ENCODE data around the gene CD101. TPM values are rescaled to one million over a fixed set of nuclear protein-coding genes. Genes with fewer than 3 reads are reported as not detected.

Gene CD101
- polyA plus RNA-seq, 3 donors, result 1.1 to 1.3 TPM; not detected in 1

DNA sequence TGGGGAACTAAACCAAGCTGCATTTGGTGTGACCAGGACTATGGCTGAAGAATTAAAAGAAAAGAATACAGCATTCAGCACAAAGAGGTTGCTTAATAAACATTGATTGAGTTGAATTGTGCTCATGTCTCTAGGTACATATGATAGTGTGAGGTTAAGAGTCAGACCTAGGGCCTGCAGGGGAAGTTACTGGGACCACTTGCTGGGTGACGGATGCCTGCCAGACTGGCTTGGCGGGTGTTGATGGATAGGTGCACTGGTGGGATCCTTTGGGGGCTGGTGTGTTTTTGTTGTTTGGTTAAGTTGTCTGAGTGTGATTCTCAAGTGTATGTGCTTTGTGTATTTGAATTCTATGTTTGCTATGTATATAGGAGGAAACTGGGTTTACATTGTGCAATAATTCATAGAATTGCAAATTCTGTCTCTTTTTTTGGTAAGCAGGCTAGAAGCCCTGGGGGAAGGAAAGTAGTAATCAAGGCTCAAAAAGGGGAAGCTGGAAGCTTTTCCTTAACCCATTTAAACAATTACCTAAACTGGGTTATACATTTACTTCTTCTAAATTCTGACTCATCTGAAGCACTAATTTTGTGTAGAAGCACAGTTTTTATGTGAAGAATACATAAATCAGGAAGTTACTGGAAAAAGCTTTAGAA lies 1.8 kb downstream of the CD101 start:
- 59 to 83% (median 72%) methylated on average over 2 of the region's 2 CpGs for WGBS, 3 donors
- H3K27ac ChIP-seq (ENCODE audit: low read depth, low read length), result no peak overlapping the region

DNA sequence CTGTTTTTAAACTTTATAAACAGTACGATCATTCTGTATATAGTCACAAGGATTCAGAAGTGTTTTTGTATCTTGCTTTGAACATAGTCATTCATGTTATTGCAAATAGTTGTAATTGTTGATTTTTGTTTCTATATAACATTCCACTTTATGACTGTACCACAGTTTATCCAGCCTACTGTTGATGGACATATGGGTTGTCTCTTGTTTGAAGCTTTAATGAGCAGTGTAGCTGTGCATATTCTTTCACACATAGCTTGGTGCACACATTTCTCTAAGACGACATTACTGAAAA lies 6.1 kb downstream of the CD101 start:
- no peak overlapping the region for H3K27ac ChIP-seq (ENCODE audit: low read depth, low read length)
- 88 to 93% (median 93%) methylated on average over 2 of the region's 2 CpGs for WGBS, 3 donors

DNA sequence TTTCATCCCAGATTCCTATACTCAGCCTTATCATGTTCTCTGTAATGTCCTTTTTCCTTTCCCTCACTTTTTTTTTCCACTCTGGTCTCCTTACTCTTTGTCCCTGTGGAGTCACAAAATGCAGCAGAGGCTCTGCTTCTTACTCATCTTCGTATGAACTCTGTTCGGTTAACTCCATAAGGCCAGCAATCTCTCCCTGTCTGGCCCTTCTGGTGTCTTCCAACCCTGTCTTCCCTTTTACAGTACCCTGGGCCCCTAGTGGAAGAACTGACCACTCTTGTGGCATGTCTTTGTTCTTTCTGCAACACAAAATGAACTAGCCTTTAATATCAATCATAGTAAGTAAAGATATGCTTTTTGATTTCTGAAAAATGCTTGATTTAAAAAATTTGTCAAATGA lies 7.1 kb downstream of the CD101 start:
- WGBS, 3 donors, result 45 to 77% (median 45%) methylated on average over 2 of the region's 2 CpGs
- no peak overlapping the region for H3K27ac ChIP-seq (ENCODE audit: low read depth, low read length)

DNA sequence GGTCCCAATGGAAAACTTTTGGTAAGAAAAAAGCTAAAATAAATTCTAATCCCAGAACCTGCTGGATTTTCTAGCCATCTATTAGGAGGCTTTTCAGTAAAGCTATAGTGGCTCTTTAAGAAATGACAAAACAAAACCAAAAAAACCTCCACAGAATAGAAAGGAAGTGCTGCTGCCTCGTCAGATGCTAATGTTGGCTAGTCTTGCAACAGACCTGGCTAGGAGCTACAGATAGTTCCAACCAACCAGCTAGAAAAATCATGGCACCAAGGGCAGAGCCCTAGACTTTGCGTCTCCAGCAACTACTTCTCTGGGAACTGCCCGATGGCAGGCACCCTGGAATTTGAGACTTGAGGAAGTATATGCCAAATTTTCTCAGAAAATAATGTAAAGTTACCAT lies 7.6 kb downstream of the CD101 start:
- WGBS, 3 donors, result 37 to 83% (median 44%) methylated on average over 3 of the region's 3 CpGs
- H3K27ac ChIP-seq (ENCODE audit: low read depth, low read length), result no peak overlapping the region

DNA sequence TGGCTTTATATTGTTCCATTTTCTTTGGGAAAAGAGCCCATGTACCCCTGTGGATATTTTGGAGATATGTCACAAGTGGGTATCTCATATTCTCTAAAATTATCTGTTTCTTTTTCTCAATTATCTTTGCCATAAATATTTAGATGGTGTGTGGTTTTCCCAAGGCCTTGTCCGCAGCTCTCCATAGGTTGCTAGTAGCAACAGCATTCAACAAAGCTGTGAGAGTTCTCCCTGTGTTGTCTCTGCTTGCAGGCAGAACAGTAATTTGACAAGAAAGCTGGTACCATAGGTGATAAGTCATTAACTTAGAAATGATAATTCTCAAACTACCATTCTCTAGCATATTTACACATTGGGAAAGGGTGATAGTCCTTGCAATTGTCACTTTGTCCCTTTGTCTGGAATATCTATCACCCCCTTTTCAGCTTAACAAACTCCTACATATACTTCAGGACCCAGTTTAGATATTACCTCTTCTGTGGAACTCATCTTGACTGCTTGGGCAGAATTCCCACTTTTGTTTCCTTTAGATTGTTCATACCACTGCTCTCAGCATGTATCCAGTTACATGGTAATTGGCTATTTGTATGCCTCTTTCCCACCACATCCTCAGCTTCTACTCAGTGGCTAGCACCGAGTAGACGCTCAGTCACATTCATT lies 8.9 kb downstream of the CD101 start:
- H3K27ac ChIP-seq (ENCODE audit: low read depth, low read length), result no peak overlapping the region
- 95% methylated on average over 3 of the region's 3 CpGs for WGBS, 3 donors

DNA sequence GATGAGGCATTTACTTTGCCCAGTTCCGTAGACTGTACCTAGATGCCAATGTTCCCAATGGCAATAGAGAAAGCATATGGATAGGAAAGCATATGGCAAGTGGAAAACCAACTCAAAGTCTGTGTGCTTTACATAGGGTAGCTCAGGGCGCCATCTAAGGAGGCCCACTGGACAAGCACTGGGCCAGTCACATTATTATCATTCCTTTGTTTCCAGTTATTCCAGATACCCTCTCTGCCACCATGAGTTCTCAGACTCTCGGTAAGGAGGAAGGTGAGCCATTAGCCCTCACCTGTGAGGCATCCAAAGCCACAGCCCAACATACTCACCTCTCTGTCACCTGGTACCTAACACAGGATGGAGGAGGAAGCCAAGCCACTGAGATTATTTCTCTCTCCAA lies 9.8 kb downstream of the CD101 start:
- 95 to 100% (median 97%) methylated on average over 3 of the region's 3 CpGs for WGBS, 3 donors
- H3K27ac ChIP-seq (ENCODE audit: low read depth, low read length), result no peak overlapping the region

DNA sequence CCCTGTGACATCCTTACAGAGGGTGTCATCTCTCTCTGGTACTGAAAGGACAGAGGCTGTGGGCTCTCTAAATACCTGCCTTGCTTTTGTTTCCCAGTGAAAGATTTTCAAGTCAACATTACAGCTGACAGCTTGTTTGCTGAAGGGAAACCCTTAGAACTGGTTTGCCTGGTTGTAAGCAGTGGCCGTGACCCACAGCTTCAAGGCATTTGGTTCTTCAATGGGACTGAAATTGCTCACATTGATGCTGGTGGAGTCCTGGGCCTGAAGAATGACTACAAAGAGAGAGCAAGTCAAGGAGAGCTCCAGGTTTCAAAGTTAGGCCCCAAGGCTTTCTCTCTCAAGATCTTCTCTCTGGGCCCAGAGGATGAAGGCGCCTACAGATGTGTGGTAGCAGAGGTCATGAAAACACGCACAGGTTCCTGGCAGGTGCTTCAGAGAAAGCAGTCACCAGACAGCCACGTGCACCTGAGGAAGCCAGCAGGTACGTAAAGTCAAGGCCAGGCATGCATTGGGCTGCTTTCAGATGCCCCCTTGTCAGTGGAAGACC lies 11.8 kb downstream of the CD101 start:
- WGBS, 3 donors, result 54 to 95% (median 94%) methylated on average over 5 of the region's 5 CpGs
- H3K27ac ChIP-seq (ENCODE audit: low read depth, low read length), result no peak overlapping the region

DNA sequence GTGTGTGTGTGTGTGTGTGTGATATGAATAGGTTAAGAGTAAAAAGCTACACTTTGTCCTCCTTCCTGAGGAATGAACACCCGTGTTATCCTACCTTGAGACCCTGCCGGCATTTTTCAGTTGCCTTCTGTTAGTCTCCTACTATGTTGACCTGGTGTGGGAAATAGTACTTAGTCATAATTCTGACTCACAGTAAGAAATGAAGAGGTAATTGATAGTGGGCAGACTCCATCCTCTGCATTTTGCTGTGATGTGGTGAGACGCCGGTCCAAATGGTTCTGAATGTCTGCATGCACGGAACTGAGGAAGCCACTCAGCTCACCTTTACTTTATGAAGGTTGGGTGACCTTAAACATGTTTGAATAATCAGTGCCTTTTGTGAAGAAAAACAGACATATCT lies 12.6 kb downstream of the CD101 start:
- 91 to 93% (median 92%) methylated on average over 5 of the region's 5 CpGs for WGBS, 3 donors
- H3K27ac ChIP-seq (ENCODE audit: low read depth, low read length), result no peak overlapping the region

DNA sequence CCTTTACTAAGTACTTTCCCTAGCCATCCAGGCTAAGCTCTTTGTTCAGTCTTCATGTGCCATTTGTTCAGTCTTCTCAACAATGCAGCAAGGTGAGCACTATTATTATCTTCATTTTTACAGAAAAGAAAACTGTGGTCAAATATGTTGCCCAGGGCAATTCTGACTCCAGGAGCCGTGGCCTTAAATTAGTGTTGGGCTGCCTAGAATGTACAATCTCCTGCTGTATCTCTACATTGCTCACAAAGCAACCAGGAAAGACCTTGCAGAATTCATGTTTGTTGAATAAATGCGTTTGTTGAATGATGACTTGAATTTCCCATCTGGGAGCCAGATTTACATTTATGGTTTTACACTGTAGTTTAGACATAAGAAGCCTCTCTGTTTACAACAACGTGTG lies 14.2 kb downstream of the CD101 start:
- 82 to 93% (median 90%) methylated on average over 3 of the region's 3 CpGs for WGBS, 3 donors
- H3K27ac ChIP-seq (ENCODE audit: low read depth, low read length), result no peak overlapping the region

GRCh38 chr1:117017062-117017461 lies 15.5 kb downstream of the CD101 start:
- WGBS, 3 donors, result 85 to 93% (median 85%) methylated on average over 4 of the region's 4 CpGs
- no peak overlapping the region for H3K27ac ChIP-seq (ENCODE audit: low read depth, low read length)

- no peak overlapping the region for H3K27ac ChIP-seq (ENCODE audit: low read depth, low read length)
- WGBS, 3 donors, result 56 to 60% (median 57%) methylated on average over 3 of the region's 3 CpGs
Observed at GRCh38 chr1:117017648-117018047, 16.1 kb downstream of the CD101 start.

DNA sequence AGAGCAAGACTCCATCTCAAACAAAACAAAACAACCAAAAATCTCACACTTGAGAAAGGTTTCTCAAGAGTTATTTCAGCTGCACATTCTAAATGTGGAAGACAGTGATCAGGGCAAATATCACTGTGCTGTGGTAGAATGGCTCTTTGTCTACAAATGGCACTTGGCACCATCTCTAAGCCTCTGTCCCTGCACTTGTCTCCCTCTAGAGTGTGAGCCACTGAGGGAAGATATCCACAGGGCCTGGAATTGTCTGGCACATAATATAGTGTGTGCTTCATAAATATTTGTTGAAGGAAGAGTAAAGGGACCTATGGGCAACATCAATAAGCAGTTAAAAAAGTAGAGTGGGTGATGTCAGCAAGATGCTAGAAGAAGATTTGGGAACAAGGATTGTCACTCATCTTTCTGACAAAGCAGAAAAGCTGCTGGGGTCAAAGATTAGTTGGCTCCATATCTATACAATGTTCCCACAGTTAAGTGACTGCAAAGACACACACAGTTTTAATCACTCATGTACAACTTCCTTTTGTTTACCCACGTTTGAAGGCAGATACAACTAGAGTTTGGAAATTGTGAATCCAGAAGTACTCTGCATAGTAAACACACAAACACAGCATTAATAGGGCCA lies 19.1 kb downstream of the CD101 start:
- WGBS, 3 donors, result 29 to 51% (median 47%) methylated on average over 1 of the region's 1 CpG
- no peak overlapping the region for H3K27ac ChIP-seq (ENCODE audit: low read depth, low read length)

DNA sequence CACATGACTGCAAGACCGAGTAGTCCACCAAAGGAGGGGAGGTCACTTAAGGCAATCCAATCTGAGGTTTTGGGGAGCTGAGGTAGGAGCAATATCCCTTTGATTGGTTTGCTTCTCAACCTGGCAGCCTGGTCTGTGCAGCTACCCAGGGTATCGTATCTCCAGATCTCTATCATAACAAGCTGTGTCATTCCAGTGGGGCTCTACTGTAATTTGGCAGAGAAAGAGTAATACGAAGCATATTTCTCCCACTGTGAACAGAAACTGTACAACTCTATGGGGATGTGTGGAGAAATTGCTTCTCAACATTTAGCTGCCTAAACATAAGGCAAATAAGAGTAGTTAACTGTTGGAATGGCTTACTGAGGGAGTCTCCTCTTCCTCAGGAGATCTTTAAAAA lies 20.6 kb downstream of the CD101 start:
- WGBS, 3 donors, result 56 to 81% (median 75%) methylated on average over 3 of the region's 3 CpGs
- no peak overlapping the region for H3K27ac ChIP-seq (ENCODE audit: low read depth, low read length)

DNA sequence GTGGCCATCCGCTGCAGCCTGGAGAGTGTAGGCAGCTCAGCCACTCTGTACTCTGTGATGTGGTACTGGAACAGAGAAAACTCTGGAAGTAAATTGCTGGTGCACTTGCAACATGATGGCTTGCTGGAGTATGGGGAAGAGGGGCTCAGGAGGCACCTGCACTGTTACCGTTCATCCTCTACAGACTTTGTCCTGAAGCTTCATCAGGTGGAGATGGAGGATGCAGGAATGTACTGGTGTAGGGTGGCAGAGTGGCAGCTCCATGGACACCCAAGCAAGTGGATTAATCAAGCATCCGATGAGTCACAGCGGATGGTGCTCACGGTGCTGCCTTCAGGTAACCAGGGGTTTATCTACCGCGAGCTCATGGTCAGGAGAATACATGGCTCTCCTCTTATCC lies 24.0 kb downstream of the CD101 start:
- WGBS, 3 donors, result 97 to 98% (median 97%) methylated on average over 7 of the region's 7 CpGs
- no peak overlapping the region for H3K27ac ChIP-seq (ENCODE audit: low read depth, low read length)

- H3K27ac ChIP-seq (ENCODE audit: low read depth, low read length), result no peak overlapping the region
- WGBS, 3 donors, result 58 to 65% (median 62%) methylated on average over 6 of the region's 6 CpGs
Observed at GRCh38 chr1:117026361-117026760, 24.8 kb downstream of the CD101 start.

DNA sequence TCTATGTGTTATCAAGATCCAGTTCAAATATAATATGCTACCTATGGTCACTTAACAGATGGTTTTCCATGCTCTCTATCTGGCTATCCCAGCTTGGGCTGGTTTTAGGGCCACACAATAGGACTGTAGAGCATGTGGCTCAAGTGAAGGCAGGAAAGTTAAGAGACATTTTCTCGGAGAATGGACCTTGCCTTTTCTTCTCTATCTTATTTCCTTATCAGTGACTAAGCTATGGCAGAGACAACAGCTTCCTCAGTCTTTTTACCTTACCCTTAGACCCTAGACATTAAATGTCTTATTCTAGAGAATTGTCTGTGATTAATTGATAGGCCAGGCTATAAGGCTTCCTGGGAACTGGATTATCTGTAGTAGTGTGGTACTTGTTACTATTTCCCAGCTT lies 28.1 kb downstream of the CD101 start:
- H3K27ac ChIP-seq (ENCODE audit: low read depth, low read length), result no peak overlapping the region
- WGBS, 3 donors, result 82 to 90% (median 87%) methylated on average over 1 of the region's 1 CpG

DNA sequence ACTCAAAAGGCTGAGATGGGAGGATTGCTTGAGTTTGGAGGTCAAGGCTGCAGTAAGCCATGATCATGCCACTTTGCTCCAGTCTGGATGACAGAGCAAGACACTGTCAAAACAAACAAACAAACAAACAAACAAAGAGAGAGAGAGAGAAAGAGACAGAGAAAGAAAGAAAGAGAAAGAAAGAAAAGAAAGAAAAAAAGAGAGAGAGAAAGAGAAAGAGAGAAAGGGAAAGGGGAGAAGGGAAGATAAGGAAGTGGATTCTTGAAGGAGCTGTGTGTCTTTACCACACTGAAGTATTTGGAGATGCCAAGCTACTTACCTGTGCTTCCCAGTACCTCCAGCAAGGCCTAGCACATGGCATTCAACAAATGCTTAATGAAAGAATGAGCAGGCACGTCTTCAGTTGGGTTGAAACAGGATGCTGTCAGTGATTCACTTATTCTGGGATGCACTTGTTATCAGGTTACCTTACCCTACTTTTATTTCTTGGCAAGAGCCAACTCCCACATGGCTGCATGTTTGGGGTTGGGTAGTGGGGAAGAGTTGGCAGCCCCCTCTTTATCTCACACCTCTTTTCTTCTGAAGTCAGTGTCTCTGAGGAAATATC lies 28.8 kb downstream of the CD101 start:
- 82 to 96% (median 92%) methylated on average over 1 of the region's 1 CpG for WGBS, 3 donors
- H3K27ac ChIP-seq (ENCODE audit: low read depth, low read length), result no peak overlapping the region

GRCh38 chr1:117032266-117032665 lies 30.7 kb downstream of the CD101 start:
- H3K27ac ChIP-seq (ENCODE audit: low read depth, low read length), result no peak overlapping the region
- 93 to 94% (median 94%) methylated on average over 3 of the region's 3 CpGs for WGBS, 3 donors

Data from adipose tissue (tissue), 3 donors.